Natural killer cell (primary cell): ENCODE results near the gene STRBP. TPM values are rescaled to one million over a fixed set of nuclear protein-coding genes. Genes with fewer than 3 reads are reported as not detected.

Source experiments
- ATAC-seq, 3 donors: fragments of 150-1000 bp in 2 of 3; fragments of 200-7000 bp in 1 of 3; cut with Tn5 transposase; 1 replicate in 1 of 3; 2 replicates in 2 of 3; pipeline ENCODE4 v1.10.0; 2021; ENCODE audit warnings: mild to moderate bottlenecking in 2 of 3, moderate library complexity in 2 of 3
- DNase-seq, 2 donors: peaks; one replicate each; pipeline versions ENCODE4 v3.0.0 to v3.0.0-alpha.2; 2013 to 2021; ENCODE audit warnings: mixed read lengths in 1 of 2
- H3K27ac ChIP-seq: one replicate; pipeline ENCODE4 v1.5.1; 2013; ENCODE audit warnings: mild to moderate bottlenecking, low read length
- H3K27me3 ChIP-seq: one replicate; pipeline ENCODE4 v1.6.1; 2013; ENCODE audit warnings: low read length; ENCODE audit not compliant: control insufficient read depth, insufficient read depth
- H3K36me3 ChIP-seq: one replicate; pipeline ENCODE4 v1.6.1; 2013; ENCODE audit warnings: low read length; ENCODE audit not compliant: control insufficient read depth, insufficient read depth
- H3K4me1 ChIP-seq: one replicate; pipeline ENCODE4 v1.6.1; 2013; ENCODE audit warnings: low read length; ENCODE audit not compliant: control insufficient read depth, insufficient read depth
- H3K4me3 ChIP-seq: one replicate; pipeline ENCODE4 v1.5.1; 2013; ENCODE audit warnings: low read length
- H3K9me3 ChIP-seq: one replicate; pipeline ENCODE4 v1.6.1; 2013; ENCODE audit warnings: low read length; ENCODE audit not compliant: control insufficient read depth, insufficient read depth
- H3K27ac Mint-ChIP-seq, 2 donors: one replicate each; pipeline ENCODE4 v1.8.0; 2022; ENCODE audit warnings: mild to moderate bottlenecking in 2 of 2, mixed read lengths in 2 of 2, moderate library complexity in 1 of 2
- H3K27me3 Mint-ChIP-seq, 2 donors: one replicate each; pipeline ENCODE4 v1.8.0; 2022; ENCODE audit warnings: low read depth in 2 of 2, mixed read lengths in 2 of 2
- H3K36me3 Mint-ChIP-seq: one replicate; pipeline ENCODE4 v1.8.0; 2022; ENCODE audit warnings: mixed read lengths
- H3K4me1 Mint-ChIP-seq, 2 donors: one replicate each; pipeline ENCODE4 v1.8.0; 2022; ENCODE audit warnings: mixed read lengths in 2 of 2
- H3K4me3 Mint-ChIP-seq: one replicate; pipeline ENCODE4 v1.8.0; 2022; ENCODE audit warnings: mild to moderate bottlenecking, moderate library complexity, mixed read lengths
- H3K9me3 Mint-ChIP-seq, 2 donors: one replicate each; pipeline ENCODE4 v1.8.0; 2022; ENCODE audit warnings: mixed read lengths in 2 of 2
- CTCF ChIP-seq: fragments of 200-600 bp; IDR thresholded peaks from one replicate; pipeline ENCODE4 v1.8.0; 2022; ENCODE audit warnings: antibody characterized with exemption
- WGBS: methylation state at CpG from one replicate; pipeline ENCODE4 v1.1.7; 2013; ENCODE audit warnings: missing lambda C conversion rate; ENCODE audit not compliant: insufficient coverage; 5-methylcytosine and 5-hydroxymethylcytosine counted together
- intact Hi-C: fragments of 100-400 bp; cut with micrococcal nuclease; formaldehyde crosslinking; loops from one replicate; pipeline ENCODE4 v1.14.2; 2022
- total RNA-seq, 4 donors: library from RNA; stranded (reverse); fragments of 120-200 nt in 1 of 4; gene quantifications; one replicate each; pipeline versions ENCODE4 v1.2.3 to v1.2.4, GENCODE V29; 2013 to 2022

The STRBP gene
- total RNA-seq, 3 donors from 2014 or later (not counting 1 experiment from before 2014, with no cell fraction given) = 6.0 to 8.3 (median 7.9) TPM

- Histone ChIP-seq H3K27me3 (no peaks in the 10 kb centered on the region), H3K36me3 (no peaks in the 10 kb centered on the region), H3K4me3 (no peak overlapping the region), H3K27ac (no peak overlapping the region), H3K4me1 (no peaks in the 10 kb centered on the region), H3K9me3 (no peaks in the 10 kb centered on the region)
- Mint-ChIP-seq H3K27me3 (peaks cover 7 to 11% of the 10 kb centered on the region in 2 donors), H3K27ac (no peak overlapping the region), H3K9me3 (no peaks in the 10 kb centered on the region), H3K4me3 (no peak overlapping the region), H3K36me3 (no peaks in the 10 kb centered on the region), H3K4me1 (no peaks in the 10 kb centered on the region)
- intact Hi-C loops = no loop called here
- WGBS = 81% methylated on average over 2 of the region's 3 CpGs
- no peak for TF ChIP-seq CTCF
- no peak for ATAC-seq
- DNase-seq = no peak
Measured at GRCh38 chr9:123287639-123288038, 19.3 kb upstream of the STRBP start.

- no peak for ATAC-seq
- TF ChIP-seq CTCF = no peak
- WGBS = 94% methylated on average over 1 of the region's 1 CpG
- intact Hi-C loops = no loop called here
- H3K27ac Mint-ChIP-seq = no peak overlapping the region
- H3K4me1 Mint-ChIP-seq = no peaks in the 10 kb centered on the region
- H3K4me3 Mint-ChIP-seq = no peak overlapping the region
- H3K36me3 Mint-ChIP-seq = no peaks in the 10 kb centered on the region
- no peak overlapping the region for H3K27ac ChIP-seq
- H3K36me3 ChIP-seq = no peaks in the 10 kb centered on the region
- no peaks in the 10 kb centered on the region for H3K4me1 ChIP-seq
- no peak for DNase-seq
- no peaks in the 10 kb centered on the region for H3K9me3 Mint-ChIP-seq
- H3K4me3 ChIP-seq = no peak overlapping the region
- peaks cover 0 to 3% of the 10 kb centered on the region in 2 donors for H3K27me3 Mint-ChIP-seq
- no peaks in the 10 kb centered on the region for H3K27me3 ChIP-seq
- H3K9me3 ChIP-seq = no peaks in the 10 kb centered on the region
Measured at GRCh38 chr9:123286324-123286723, 17.9 kb upstream of the STRBP start.

GRCh38 chr9:123284656-123285055, 16.3 kb upstream of the STRBP start:
- no peaks in the 10 kb centered on the region for H3K36me3 Mint-ChIP-seq
- no peak for ATAC-seq
- H3K36me3 ChIP-seq = no peaks in the 10 kb centered on the region
- no peak for TF ChIP-seq CTCF
- H3K9me3 ChIP-seq = no peaks in the 10 kb centered on the region
- no peak overlapping the region for H3K27ac ChIP-seq
- no peaks in the 10 kb centered on the region for H3K9me3 Mint-ChIP-seq
- H3K27me3 Mint-ChIP-seq = peaks cover 0 to 7% of the 10 kb centered on the region in 2 donors
- no peak overlapping the region for H3K4me3 ChIP-seq
- H3K4me3 Mint-ChIP-seq = no peak overlapping the region
- no peaks in the 10 kb centered on the region for H3K4me1 Mint-ChIP-seq
- intact Hi-C loops = no loop called here
- no peak overlapping the region for H3K27ac Mint-ChIP-seq
- 67% methylated on average over 6 of the region's 7 CpGs for WGBS
- no peaks in the 10 kb centered on the region for H3K4me1 ChIP-seq
- no peak for DNase-seq
- no peaks in the 10 kb centered on the region for H3K27me3 ChIP-seq

- peaks cover 7% of the 10 kb centered on the region in 2 donors for H3K27me3 Mint-ChIP-seq
- 92% methylated on average over 3 of the region's 3 CpGs for WGBS
- DNase-seq (no peak), ATAC-seq (no peak)
- H3K27ac Mint-ChIP-seq = no peak overlapping the region
- H3K4me1 Mint-ChIP-seq = no peaks in the 10 kb centered on the region
- no peaks in the 10 kb centered on the region for H3K9me3 ChIP-seq
- H3K4me3 Mint-ChIP-seq = no peak overlapping the region
- H3K9me3 Mint-ChIP-seq = no peaks in the 10 kb centered on the region
- H3K36me3 ChIP-seq = no peaks in the 10 kb centered on the region
- H3K4me1 ChIP-seq = no peaks in the 10 kb centered on the region
- TF ChIP-seq CTCF = no peak
- intact Hi-C loops = no loop called here
- H3K27me3 ChIP-seq = no peaks in the 10 kb centered on the region
- no peak overlapping the region for H3K4me3 ChIP-seq
- no peaks in the 10 kb centered on the region for H3K36me3 Mint-ChIP-seq
- no peak overlapping the region for H3K27ac ChIP-seq
Measured at GRCh38 chr9:123283455-123283854, 15.1 kb upstream of the STRBP start.
